ENCODE results near the gene EFNB1. TPM values are rescaled to one million over a fixed set of nuclear protein-coding genes. Genes with fewer than 3 reads are reported as not detected.

EFNB1 gene
- total and polyA plus RNA-seq, 5 donors: 18.6 to 28.0 (median 25.1) TPM

DNA sequence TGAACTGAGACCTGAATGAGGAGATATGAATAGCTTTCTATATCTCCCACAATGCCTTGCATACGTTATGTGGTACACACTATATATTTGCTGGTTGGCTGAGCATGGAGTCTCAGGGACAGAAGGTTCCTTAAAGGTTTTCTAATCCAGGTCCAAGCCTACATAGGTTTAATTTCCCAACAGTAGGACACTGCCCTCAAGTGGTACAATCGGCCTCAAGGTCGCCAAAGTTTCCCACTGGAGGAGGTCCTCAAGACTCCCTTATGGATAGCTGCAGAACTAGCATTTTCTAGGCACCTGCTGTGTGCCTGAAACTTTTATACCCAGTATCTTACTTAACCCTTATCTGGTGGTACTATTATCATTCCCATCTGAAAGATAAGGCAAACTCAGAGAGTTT lies 21.0 kb upstream of the EFNB1 start:
- WGBS: 30% methylated on average over 3 of the region's 3 CpGs
- Histone ChIP-seq H3K4me1 (ENCODE audit: control insufficient read depth, insufficient read depth, low read length) (no peaks in the 10 kb centered on the region), H3K9me3 (ENCODE audit: control insufficient read depth, low read length) (no peaks in the 10 kb centered on the region), H3K27ac (ENCODE audit: low read length) (no peak overlapping the region), H3K27me3 (ENCODE audit: control insufficient read depth, insufficient read depth) (no peaks in the 10 kb centered on the region), H3K4me3 (ENCODE audit: low read length) (no peak overlapping the region)
- intact Hi-C loops (cut with DNase I): loop anchor here in 2 of 4 donors (2.0 to 10.0 kb wide), 3 partner anchors 75 to 303 kb away; no protein-coding TSS in a partner anchor
- peak in 1 of 3 donors; percentile 56 for DNase-seq
- ATAC-seq: peak; percentile 59 to 72

DNA sequence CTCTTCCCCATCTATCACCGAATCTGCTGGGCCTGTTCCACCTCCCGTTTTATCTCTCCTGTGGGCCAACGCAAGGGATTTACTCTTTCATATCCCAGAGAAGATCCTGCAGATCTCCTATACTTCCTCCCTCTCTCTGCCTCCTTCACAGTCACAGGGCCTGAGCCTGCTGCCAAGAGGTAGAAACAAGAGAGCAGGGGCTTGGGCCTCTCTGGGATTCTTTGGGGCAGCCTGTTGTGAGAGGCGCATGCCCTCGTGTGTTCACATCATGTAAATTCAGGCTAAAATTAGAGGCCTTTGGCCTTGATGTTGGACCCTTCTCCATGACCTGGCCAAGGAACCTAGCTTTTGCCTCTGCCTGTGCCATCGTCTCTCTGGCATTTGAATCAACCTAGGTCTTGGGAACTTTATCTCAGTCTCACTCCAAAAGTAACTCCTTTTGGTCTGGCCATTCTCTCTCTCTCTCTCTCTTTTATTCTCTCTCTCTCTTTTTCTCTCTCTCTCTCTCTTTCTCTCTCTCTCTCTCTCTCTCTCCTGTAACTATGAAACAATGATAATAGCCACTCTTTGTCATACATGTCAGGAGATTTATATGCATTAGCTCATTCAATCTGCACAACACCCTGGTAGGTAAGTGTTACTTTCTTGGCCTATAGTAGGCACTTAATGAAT lies 20.0 kb upstream of the EFNB1 start:
- WGBS: 36% methylated on average over 6 of the region's 6 CpGs
- Histone ChIP-seq H3K4me1 (ENCODE audit: control insufficient read depth, insufficient read depth, low read length) (no peaks in the 10 kb centered on the region), H3K27me3 (ENCODE audit: control insufficient read depth, insufficient read depth) (no peaks in the 10 kb centered on the region), H3K4me3 (ENCODE audit: low read length) (no peak overlapping the region), H3K27ac (ENCODE audit: low read length) (peak overlapping the region; percentile 13), H3K9me3 (ENCODE audit: control insufficient read depth, low read length) (no peaks in the 10 kb centered on the region)
- peak; percentile 79 to 92 for ATAC-seq
- DNase-seq: peak in 2 of 3 donors; percentile 62 to 69
- intact Hi-C loops (cut with DNase I): loop anchor here in 2 of 4 donors (2.0 to 10.0 kb wide), 3 partner anchors 76 to 304 kb away; no protein-coding TSS in a partner anchor

DNA sequence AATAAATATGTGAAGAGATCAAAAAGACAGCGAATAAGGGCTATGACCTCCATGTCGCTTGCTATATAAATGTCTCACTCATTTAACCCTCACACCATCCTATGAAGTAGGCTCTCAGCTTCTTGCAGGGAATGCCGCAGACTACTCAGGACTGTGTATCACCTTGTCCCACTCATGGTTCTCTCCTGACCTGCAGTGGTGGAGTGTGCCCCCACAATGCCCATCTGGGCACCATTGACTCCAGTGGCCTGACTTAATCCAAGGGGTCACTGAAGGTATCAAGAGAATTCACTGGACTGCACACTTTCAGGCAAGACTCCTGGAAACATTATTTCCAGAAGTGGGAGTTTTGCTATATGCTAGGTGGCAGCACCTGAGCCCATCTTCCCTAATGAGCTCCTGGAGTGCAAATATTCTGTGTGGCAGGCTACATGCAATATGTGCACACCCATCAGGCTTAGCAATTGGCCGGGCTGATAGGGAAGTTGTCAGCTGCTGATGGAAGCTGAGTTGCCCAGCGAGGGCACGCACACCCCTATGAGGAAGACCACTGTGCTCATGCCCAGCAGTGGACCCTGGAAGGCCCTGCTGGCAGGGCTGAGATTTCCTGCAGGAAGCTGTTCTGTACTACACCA lies 8.2 kb upstream of the EFNB1 start:
- intact Hi-C loops (cut with DNase I): loop anchor here in 2 of 4 donors (5.0 to 10.0 kb wide), 4 partner anchors 342 to 567 kb away; no protein-coding TSS in a partner anchor
- DNase-seq: no peak
- Histone ChIP-seq H3K4me1 (ENCODE audit: control insufficient read depth, insufficient read depth, low read length) (no peaks in the 10 kb centered on the region), H3K27me3 (ENCODE audit: control insufficient read depth, insufficient read depth) (no peaks in the 10 kb centered on the region), H3K27ac (ENCODE audit: low read length) (no peak overlapping the region), H3K9me3 (ENCODE audit: control insufficient read depth, low read length) (no peaks in the 10 kb centered on the region), H3K4me3 (ENCODE audit: low read length) (no peak overlapping the region)
- ATAC-seq: no peak
- WGBS: 72% methylated on average over 6 of the region's 6 CpGs

DNA sequence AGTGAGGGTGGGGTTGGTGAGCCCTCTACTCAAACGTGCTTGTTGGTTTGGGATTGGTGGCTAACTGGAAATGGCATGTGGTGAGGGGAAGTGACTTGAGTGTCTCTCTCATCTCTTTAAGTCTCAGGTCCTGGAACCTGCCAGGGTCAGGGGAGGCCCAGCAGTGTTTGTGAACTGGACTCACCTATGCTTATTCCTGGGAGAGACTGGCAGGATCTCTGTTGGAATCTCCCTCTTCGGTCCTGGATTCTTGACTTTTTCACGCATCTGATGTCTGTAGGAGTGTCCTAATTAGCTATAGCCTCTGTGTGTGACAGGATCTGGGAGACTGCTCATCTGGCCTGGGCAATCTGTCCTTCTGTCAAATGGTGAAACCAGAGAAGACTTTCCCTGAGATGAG lies 7.2 kb upstream of the EFNB1 start:
- no peaks in the 10 kb centered on the region for H3K4me1 ChIP-seq (ENCODE audit: control insufficient read depth, insufficient read depth, low read length)
- H3K27me3 ChIP-seq (ENCODE audit: control insufficient read depth, insufficient read depth): no peaks in the 10 kb centered on the region
- no peak overlapping the region for H3K27ac ChIP-seq (ENCODE audit: low read length)
- intact Hi-C loops (cut with DNase I): loop anchor here in 2 of 4 donors (5.0 to 10.0 kb wide), 4 partner anchors 341 to 566 kb away; no protein-coding TSS in a partner anchor
- 69% methylated on average over 3 of the region's 3 CpGs for WGBS
- H3K4me3 ChIP-seq (ENCODE audit: low read length): no peak overlapping the region
- DNase-seq: no peak
- ATAC-seq: no peak
- H3K9me3 ChIP-seq (ENCODE audit: control insufficient read depth, low read length): no peaks in the 10 kb centered on the region

DNA sequence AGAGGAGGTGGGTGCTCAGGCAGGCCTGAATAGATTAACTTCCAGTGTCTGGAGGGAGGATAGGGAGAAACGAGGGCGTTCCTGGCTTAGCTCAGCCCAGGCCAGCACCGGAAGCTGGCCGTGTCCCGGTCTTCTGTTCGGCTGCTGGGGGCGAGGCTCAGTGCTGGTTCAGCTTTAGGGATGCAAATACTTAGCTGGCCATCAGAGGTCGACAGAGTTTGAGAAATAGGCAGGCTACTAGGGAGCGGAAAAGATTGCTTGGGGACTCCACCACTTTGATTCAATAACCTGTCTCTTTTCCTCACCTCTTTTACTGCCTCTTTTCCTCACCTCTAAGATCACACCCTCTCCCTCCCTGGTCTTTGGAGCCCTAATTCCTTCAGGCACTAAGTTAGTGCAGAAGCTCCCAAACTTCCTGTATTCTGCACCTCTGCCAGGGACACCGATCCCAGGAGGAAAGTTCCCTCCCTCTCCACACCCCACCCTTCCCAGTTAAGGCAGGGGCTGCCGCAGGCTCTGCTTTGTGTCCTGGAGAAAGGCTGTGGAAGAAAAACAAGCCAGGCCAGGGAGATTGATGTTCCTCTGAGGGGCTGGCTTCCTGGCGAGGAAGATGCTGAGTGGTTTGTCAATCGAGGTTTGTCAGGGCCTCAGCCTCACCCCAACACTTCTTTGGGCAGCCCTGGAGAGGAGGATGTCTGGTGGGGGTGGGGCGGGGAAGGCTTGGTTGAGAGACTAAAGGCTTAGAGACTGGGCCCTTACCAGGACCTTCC lies 6.0 kb upstream of the EFNB1 start:
- H3K27ac ChIP-seq (ENCODE audit: low read length): no peak overlapping the region
- WGBS: 14% methylated on average over 14 of the region's 14 CpGs
- intact Hi-C loops (cut with DNase I): loop anchor here in 2 of 4 donors (5.0 to 10.0 kb wide), 4 partner anchors 339 to 564 kb away; no protein-coding TSS in a partner anchor
- H3K4me1 ChIP-seq (ENCODE audit: control insufficient read depth, insufficient read depth, low read length): no peaks in the 10 kb centered on the region
- H3K9me3 ChIP-seq (ENCODE audit: control insufficient read depth, low read length): no peaks in the 10 kb centered on the region
- DNase-seq (peak; percentile 68 to 81 (median 77)), ATAC-seq (peak; percentile 88 to 91)
- no peaks in the 10 kb centered on the region for H3K27me3 ChIP-seq (ENCODE audit: control insufficient read depth, insufficient read depth)
- no peak overlapping the region for H3K4me3 ChIP-seq (ENCODE audit: low read length)

DNA sequence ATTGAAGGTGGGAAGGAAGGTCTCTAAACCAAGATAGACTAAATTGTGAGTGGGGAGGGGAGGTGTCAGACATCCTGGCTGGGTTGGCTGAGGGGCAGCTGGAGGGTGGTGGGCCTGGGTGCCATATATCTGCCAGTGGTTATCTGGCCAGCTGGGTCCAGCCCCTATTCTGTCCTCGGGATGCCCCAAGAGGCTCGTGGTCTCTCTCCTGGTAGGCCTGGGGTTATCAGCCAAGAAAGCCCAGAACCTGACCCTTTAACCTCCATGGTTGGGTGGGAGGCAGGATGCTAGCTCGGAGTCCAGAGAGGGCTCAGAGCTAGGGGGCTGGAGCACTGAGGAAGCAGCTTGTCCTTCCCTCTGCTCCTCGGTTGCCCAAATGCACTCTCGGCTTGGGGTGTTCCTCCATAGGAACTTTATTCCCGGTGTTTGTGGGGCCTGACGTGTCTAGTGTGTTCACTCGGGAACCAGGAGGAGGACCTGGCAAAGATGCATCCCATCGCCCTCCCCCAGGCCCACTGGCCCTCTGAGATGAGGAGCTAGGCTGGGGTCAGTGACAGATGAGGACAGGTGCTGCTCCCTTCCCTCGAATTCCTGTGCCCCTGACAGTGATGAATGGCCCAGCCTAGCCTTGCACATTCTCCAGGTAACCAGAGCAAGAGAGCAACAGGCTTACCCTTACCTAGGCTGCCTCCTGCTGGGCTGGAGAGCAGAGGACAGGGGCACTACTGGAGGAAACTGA lies 5.2 kb upstream of the EFNB1 start:
- WGBS: 80% methylated on average over 10 of the region's 10 CpGs
- no peak overlapping the region for H3K27ac ChIP-seq (ENCODE audit: low read length)

DNA sequence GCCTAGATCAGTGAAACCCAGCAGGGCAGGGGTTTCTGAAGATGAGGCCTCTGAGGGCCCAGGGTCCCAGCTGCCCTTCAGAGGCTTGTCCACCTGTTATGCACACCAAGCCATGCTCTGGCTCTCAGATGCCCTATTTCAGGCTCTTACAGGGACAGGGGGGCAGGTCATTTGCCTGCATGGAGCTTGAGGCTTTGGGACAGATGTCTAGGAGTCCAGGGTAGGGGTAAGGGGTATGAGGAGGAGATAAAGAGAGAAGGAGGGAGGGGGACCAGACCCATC lies 4.7 kb upstream of the EFNB1 start:
- ATAC-seq (no peak), DNase-seq (no peak)
- no peaks in the 10 kb centered on the region for H3K9me3 ChIP-seq (ENCODE audit: control insufficient read depth, low read length)
- H3K4me1 ChIP-seq (ENCODE audit: control insufficient read depth, insufficient read depth, low read length): no peaks in the 10 kb centered on the region
- no peak overlapping the region for H3K4me3 ChIP-seq (ENCODE audit: low read length)
- intact Hi-C loops (cut with DNase I): loop anchor here in 2 of 4 donors (5.0 to 10.0 kb wide), 4 partner anchors 338 to 563 kb away; no protein-coding TSS in a partner anchor
- no peaks in the 10 kb centered on the region for H3K27me3 ChIP-seq (ENCODE audit: control insufficient read depth, insufficient read depth)
- H3K27ac ChIP-seq (ENCODE audit: low read length): no peak overlapping the region

More for the DNA sequence above, 5.2 kb upstream of the EFNB1 start:
- Histone ChIP-seq H3K4me1 (ENCODE audit: control insufficient read depth, insufficient read depth, low read length) (no peaks in the 10 kb centered on the region), H3K9me3 (ENCODE audit: control insufficient read depth, low read length) (no peaks in the 10 kb centered on the region), H3K27me3 (ENCODE audit: control insufficient read depth, insufficient read depth) (no peaks in the 10 kb centered on the region), H3K4me3 (ENCODE audit: low read length) (no peak overlapping the region)
- ATAC-seq (no peak), DNase-seq (no peak)
- intact Hi-C loops (cut with DNase I): loop anchor here in 2 of 4 donors (5.0 to 10.0 kb wide), 4 partner anchors 339 to 564 kb away; no protein-coding TSS in a partner anchor

DNA sequence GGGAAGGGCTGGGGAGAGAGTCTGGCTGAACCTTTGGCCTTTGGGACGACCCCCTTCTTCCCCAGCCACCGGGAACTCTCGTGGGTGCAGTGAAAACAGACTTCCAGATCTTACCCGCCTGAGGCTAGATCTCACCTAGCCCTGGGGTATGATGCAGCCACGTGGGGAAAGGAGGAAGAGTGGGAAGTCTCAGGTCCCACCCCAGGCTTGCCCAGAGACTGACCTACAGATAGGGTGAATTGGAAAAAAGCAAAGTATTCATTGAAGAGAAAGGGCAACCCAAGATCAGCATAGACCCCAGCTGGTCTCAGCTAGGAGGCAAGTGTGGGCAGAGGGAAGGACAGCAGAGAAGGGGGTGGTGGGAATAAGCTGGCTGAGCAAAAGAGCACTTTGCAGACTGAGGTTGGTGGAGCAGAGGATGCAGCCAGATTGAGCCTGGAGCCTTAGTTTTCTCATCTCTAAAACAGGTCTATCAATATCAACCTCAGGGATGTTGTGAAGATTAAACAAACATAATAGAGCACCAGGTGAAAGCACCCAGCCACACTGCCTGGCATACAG lies 4.2 kb upstream of the EFNB1 start:
- H3K9me3 ChIP-seq (ENCODE audit: control insufficient read depth, low read length): no peaks in the 10 kb centered on the region
- intact Hi-C loops (cut with DNase I): loop anchor here (5.0 to 10.0 kb wide), 6 partner anchors 238 to 563 kb away; no protein-coding TSS in a partner anchor
- 55% methylated on average over 5 of the region's 5 CpGs for WGBS
- no peak overlapping the region for H3K4me3 ChIP-seq (ENCODE audit: low read length)
- ATAC-seq (no peak), DNase-seq (no peak)
- no peaks in the 10 kb centered on the region for H3K27me3 ChIP-seq (ENCODE audit: control insufficient read depth, insufficient read depth)
- H3K4me1 ChIP-seq (ENCODE audit: control insufficient read depth, insufficient read depth, low read length): no peaks in the 10 kb centered on the region
- no peak overlapping the region for H3K27ac ChIP-seq (ENCODE audit: low read length)

DNA sequence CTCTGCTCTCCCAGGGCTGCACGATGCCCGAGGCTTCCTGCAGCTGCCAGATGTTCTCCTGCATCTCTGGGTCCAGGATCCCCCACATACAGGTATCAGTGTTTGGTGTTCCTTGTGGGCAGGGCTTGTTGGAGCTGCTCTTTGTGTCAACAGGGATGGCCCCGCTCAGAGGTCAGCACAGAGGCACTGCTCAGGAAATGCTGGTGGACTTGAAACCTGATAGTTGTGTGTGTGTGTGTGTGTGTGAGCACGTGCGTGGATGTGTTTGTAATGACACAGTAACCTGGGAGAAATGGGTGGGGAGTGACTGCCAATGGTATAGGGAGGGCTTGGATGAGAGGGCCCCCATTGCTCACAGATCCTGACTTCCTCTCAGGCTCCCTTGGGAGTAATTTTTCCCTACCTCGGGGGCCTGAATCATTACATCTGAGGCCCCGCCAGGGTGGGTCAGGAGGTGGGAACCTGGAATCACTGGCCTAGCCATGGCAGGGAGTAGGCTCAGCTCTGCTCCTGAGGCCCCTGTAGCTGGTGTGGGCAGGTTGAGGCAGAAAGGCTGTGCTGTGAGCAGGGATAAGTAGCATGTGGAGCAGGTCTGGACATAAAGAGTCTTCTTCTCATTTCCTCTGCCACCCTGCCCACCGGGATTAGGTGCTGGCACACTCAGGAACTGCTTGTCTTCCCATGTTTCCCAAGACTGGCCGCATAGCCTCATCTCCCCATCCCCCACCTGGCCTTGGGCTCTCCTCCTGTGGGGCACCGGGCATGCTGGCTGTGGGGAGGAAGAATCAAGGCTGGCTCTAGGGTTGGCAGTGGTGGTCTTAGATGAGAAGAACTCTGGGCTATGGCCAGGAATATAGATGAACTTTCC lies 2.5 kb upstream of the EFNB1 start:
- ATAC-seq: no peak
- Histone ChIP-seq H3K4me3 (ENCODE audit: low read length) (no peak overlapping the region), H3K4me1 (ENCODE audit: control insufficient read depth, insufficient read depth, low read length) (no peaks in the 10 kb centered on the region), H3K27ac (ENCODE audit: low read length) (no peak overlapping the region), H3K9me3 (ENCODE audit: control insufficient read depth, low read length) (no peaks in the 10 kb centered on the region), H3K27me3 (ENCODE audit: control insufficient read depth, insufficient read depth) (no peaks in the 10 kb centered on the region)
- intact Hi-C loops (cut with DNase I): loop anchor here (5.0 to 10.0 kb wide), 5 partner anchors 236 to 561 kb away; no protein-coding TSS in a partner anchor
- 70% methylated on average over 10 of the region's 10 CpGs for WGBS
- DNase-seq: no peak

Measured in right cardiac atrium (tissue), 5 donors.